Immature natural killer cell (primary cell): Measurements from ENCODE around the gene ARV1. TPM values are rescaled to one million over a fixed set of nuclear protein-coding genes. Genes with fewer than 3 reads are reported as not detected.
"Not testable (repeated sequence)": the region's sequence is repeated elsewhere in the genome, so short reads cannot be mapped to it uniquely, and the experiment has no call there.

Source experiments
- DNase-seq, 3 donors: peaks; one replicate each; pipeline ENCODE4 v3.0.0; 2022; ENCODE audit warnings: mixed read lengths in 1 of 3
- H3K27ac Mint-ChIP-seq, 6 donors: one replicate each; pipeline ENCODE4 v1.8.0; 2020; ENCODE audit warnings: mixed read lengths in 6 of 6, mild to moderate bottlenecking in 5 of 6, inconsistent platforms in 4 of 6, moderate library complexity in 3 of 6
- H3K27me3 Mint-ChIP-seq, 3 donors: one replicate each; pipeline ENCODE4 v1.8.0; 2020 to 2021; ENCODE audit warnings: low read depth in 3 of 3, mild to moderate bottlenecking in 3 of 3, mixed read lengths in 3 of 3, moderate library complexity in 3 of 3, inconsistent platforms in 1 of 3
- H3K36me3 Mint-ChIP-seq, 3 donors: one replicate each; pipeline ENCODE4 v1.8.0; 2020; ENCODE audit warnings: mixed read lengths in 3 of 3, inconsistent platforms in 2 of 3, mild to moderate bottlenecking in 2 of 3
- H3K4me1 Mint-ChIP-seq, 2 donors: one replicate each; pipeline ENCODE4 v1.8.0; 2020; ENCODE audit warnings: inconsistent platforms in 2 of 2, mild to moderate bottlenecking in 2 of 2, mixed read lengths in 2 of 2, moderate library complexity in 1 of 2
- H3K4me3 Mint-ChIP-seq, 5 donors: one replicate each; pipeline ENCODE4 v1.8.0; 2020; ENCODE audit warnings: mild to moderate bottlenecking in 5 of 5, mixed read lengths in 5 of 5, inconsistent platforms in 3 of 5, moderate library complexity in 3 of 5
- H3K9me3 Mint-ChIP-seq, 6 donors: one replicate each; pipeline ENCODE4 v1.8.0; 2020; ENCODE audit warnings: mild to moderate bottlenecking in 6 of 6, mixed read lengths in 6 of 6, inconsistent platforms in 4 of 6, moderate library complexity in 3 of 6
- polyA plus RNA-seq, 3 donors: library from polyadenylated mRNA; unstranded; fragments of 300-500 nt; fragmentation: Illumina TruSeq; gene quantifications; one replicate each; pipeline ENCODE4 v1.2.3, GENCODE V29; 2021

The ARV1 gene
- polyA plus RNA-seq, 3 donors from 2014 or later: 19.6 to 28.5 (median 24.4) TPM

- not testable (repeated sequence) for DNase-seq, H3K27ac Mint-ChIP-seq, H3K9me3 Mint-ChIP-seq, H3K4me1 Mint-ChIP-seq, H3K36me3 Mint-ChIP-seq, H3K4me3 Mint-ChIP-seq
- peaks cover 6 to 12% (median 8%) of the 10 kb centered on the region in 3 donors for H3K27me3 Mint-ChIP-seq
These were observed 67.2 kb downstream of the ARV1 start for GRCh38 chr1:231045921-231046729.

DNA sequence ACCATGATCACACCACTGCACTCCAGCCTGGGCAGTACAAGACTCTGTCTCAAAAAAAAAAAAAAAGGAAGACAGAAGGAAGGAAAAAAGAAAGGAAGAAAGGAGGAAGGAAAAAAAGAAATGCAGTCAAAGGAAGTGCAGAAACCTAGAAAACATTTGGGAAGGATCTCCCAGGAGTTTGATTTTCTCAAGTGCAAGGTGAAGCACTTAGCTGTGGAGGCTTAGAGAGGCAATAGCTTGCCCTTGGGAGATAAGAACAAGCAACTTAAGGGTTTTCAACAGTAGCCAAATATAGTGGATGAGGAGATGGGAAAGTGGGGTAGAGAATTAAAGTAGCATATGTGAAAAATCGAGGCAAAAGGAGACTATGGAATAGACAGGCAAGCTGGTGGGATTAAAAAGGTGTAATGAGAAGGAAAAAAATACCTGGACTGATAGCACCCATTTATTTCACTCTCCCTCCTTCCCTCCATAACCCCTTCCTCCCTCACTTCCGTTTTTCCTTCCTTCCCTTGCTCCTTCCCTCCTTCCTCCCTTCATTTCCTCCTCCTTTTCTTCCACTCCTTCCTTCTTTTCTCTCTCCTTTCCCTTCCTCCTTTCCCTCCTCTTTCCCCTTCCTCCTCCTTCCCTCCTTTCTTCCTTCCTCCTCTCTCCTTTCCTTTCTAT is 68.0 kb downstream of the ARV1 start:
- no peaks in the 10 kb centered on the region for H3K36me3 Mint-ChIP-seq
- DNase-seq: no peak
- no peak overlapping the region for H3K4me3 Mint-ChIP-seq
- peaks cover 0 to 4% (median 0%) of the 10 kb centered on the region in 6 donors for H3K9me3 Mint-ChIP-seq
- no peak overlapping the region for H3K27ac Mint-ChIP-seq
- no peaks in the 10 kb centered on the region for H3K4me1 Mint-ChIP-seq
- peaks cover 4 to 10% (median 6%) of the 10 kb centered on the region in 3 donors for H3K27me3 Mint-ChIP-seq

DNA sequence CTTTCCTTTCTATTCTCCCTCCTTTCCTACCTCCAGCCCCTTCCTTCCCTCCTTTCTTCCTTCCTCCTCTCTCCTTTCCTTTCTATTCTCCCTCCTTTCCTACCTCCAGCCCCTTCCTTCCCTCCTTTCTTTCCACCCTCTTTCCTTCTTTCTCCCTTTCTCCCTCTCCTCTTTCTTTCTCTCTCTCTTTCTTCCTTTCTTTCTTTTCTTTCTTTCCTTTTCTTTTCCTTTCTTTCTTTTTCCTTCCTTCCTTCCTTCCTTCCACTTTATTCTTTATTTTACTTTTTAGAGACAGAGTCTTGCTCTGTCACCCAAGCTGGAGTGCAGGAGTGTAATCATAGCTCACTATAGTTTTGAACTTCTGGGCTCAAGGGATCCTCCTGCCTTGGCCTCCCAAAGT is 68.6 kb downstream of the ARV1 start:
- H3K4me1 Mint-ChIP-seq, DNase-seq, H3K36me3 Mint-ChIP-seq, H3K4me3 Mint-ChIP-seq, H3K9me3 Mint-ChIP-seq, H3K27ac Mint-ChIP-seq: not testable (repeated sequence)
- peaks cover 4 to 10% (median 6%) of the 10 kb centered on the region in 3 donors for H3K27me3 Mint-ChIP-seq

DNA sequence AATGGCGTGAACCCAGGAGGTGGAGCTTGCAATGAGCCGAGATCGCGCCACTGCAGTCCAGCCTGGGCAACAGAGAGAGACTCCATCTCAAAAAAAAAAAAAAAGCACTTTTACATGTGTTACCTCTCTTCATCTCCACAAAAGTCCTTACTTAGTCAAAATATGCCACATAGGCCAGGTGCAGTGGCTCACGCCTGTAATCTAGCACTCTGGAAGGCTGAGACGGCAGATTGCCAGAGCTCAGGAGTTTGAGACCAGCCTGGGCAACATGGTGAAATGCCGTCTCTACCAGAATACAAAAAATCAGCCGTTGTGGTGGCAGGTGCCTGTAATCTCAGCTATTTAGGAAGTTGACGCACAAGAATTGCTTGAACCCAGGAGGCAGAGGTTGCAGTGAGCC is 69.5 kb downstream of the ARV1 start:
- peaks cover 4 to 11% (median 6%) of the 10 kb centered on the region in 3 donors for H3K27me3 Mint-ChIP-seq
- not testable (repeated sequence) for H3K9me3 Mint-ChIP-seq, H3K4me1 Mint-ChIP-seq, H3K27ac Mint-ChIP-seq, H3K36me3 Mint-ChIP-seq, DNase-seq, H3K4me3 Mint-ChIP-seq

DNA sequence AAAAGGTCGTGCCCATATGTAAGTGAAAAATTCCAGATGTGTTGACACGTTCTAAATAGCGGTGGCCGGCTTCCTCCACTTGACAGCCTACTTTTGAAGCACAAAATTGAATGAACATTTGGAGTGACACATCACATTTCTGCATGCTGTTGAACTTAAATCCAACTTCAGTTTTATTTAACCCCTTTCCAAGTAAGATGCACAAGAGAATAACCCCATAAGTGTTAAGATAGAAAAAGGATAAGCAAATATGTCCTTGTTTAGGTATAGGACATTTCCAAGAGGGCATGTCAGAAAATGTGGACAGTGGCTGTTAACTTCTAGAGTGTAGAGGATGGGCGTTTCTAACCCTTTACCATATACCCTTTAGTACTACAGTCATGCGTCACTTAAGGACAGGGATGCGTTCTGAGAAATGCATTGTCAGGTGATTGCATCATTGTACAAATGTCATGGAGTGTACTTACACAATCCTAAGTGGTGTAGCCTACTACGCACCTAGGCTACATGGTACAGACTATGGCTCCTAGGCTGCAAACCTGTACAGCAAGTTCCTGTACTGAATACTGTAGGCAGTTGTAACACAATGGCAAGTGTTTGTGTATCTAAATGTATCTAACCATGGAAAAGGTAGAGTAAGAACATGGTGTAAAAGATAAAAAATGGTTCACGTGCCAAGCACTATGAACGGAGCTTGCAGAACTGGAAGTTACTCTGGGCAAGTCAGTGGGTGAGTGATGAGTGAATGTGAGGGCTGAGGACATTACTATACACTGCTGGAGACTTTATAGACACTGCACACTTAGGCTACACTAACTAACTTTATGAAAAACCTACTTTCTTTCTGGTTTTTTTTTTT is 70.5 kb downstream of the ARV1 start:
- H3K27ac Mint-ChIP-seq: no peak overlapping the region
- peaks cover 4 to 12% (median 6%) of the 10 kb centered on the region in 3 donors for H3K27me3 Mint-ChIP-seq
- peaks cover 0 to 4% (median 0%) of the 10 kb centered on the region in 6 donors for H3K9me3 Mint-ChIP-seq
- peaks cover 10 to 11% of the 10 kb centered on the region in 2 donors for H3K4me1 Mint-ChIP-seq
- no peak overlapping the region for H3K4me3 Mint-ChIP-seq
- DNase-seq: no peak
- H3K36me3 Mint-ChIP-seq: no peaks in the 10 kb centered on the region

Other genes starting within 250 kb of the ARV1 start
- not detected for gene CAPN9, start 231.7 kb upstream of the ARV1 start, polyA plus RNA-seq
- 1 to 10 TPM; 2.6 to 4.9 (median 4.8) TPM for gene C1orf198, start 110.6 kb upstream of the ARV1 start, polyA plus RNA-seq
- gene TTC13, start 233 bp upstream of the ARV1 start, polyA plus RNA-seq: 10 to 100 TPM; 11.5 to 23.5 (median 15.9) TPM
- 1 to 10 TPM; 4.7 to 9.5 (median 8.8) TPM for gene FAM89A, start 61.2 kb downstream of the ARV1 start, polyA plus RNA-seq
- gene TRIM67, start 183.0 kb downstream of the ARV1 start, polyA plus RNA-seq: not detected